Measurements from ENCODE around the gene ASXL3.
A peak's percentile ranks its signal among the peaks of the same experiment; 100 is the strongest.

Gene ASXL3

DNA sequence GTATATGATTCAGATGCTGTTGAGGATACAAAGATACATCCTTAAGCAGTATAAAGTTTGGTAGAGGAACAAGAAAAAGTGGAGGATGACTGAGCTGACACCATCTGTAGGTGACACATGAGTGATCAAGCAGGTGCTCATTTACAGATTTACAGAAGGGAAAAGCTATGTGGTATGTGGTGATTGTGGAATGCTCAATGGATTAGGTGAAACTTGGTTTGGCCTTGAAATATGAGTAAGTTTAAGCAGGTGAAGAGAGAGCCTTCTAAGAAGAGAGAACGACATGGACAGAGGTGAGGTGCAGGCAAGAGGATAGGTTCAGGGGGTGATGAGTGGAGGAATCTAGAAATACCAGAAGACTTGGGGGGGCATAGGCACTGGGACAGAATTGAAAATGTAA is 5.9 kb downstream of the ASXL3 start:
- Histone ChIP-seq H3K27ac (peak overlapping the region; percentile 46 to 64), H3K4me3 (no peak overlapping the region)
- TF ChIP-seq, protein P1, sequence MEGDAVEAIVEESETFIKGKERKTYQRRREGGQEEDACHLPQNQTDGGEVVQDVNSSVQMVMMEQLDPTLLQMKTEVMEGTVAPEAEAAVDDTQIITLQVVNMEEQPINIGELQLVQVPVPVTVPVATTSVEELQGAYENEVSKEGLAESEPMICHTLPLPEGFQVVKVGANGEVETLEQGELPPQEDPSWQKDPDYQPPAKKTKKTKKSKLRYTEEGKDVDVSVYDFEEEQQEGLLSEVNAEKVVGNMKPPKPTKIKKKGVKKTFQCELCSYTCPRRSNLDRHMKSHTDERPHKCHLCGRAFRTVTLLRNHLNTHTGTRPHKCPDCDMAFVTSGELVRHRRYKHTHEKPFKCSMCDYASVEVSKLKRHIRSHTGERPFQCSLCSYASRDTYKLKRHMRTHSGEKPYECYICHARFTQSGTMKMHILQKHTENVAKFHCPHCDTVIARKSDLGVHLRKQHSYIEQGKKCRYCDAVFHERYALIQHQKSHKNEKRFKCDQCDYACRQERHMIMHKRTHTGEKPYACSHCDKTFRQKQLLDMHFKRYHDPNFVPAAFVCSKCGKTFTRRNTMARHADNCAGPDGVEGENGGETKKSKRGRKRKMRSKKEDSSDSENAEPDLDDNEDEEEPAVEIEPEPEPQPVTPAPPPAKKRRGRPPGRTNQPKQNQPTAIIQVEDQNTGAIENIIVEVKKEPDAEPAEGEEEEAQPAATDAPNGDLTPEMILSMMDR (IDR thresholded peaks at IDR 0.05) = no peak
- no peak for DNase-seq (ENCODE audit: low spot score)

DNA sequence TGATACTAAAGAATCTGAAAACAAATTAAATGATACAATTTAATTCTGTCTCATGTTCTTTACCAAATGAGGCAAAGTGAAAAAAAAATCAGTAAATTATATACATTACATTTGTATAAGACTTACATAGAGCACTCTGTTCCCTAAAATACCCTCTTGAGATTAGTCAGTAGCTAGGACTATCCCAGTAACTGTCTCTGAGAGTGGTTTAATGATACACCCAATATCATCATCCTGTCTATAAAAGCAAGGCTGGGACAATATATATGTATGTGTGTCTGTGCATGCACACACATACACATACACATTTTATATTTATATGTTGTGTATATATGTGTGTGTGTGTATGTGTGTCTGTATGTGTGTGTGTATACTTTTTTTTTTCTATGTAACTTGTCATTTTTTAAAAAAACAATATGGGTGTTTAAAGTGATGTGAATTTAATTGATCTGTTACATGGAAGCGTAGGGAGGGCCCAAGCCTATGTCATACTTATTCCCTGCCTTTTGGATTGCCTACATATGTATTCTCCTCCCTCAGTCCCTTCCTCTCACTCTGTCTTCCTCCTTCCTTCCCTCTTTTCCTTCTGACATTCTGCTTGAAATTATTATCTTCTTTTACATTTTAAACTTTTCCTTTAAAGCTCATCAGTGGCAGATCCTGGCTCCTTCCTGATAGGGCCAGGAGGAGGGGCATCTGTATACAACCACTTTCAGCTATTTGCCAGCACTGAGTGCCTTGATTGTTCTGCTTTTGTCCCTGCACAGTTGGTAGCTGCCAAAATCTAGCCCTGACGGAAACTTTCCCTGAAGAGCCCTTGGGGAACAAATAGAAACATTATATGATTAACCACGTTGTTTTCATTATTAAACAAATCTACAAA is 6.8 kb downstream of the ASXL3 start:
- TF ChIP-seq, protein P1 (IDR thresholded peaks at IDR 0.05) = no peak
- Histone ChIP-seq H3K4me3 (peak overlapping the region; percentile 49), H3K27ac (peak overlapping the region; percentile 46 to 64)
- no peak for DNase-seq (ENCODE audit: low spot score)

DNA sequence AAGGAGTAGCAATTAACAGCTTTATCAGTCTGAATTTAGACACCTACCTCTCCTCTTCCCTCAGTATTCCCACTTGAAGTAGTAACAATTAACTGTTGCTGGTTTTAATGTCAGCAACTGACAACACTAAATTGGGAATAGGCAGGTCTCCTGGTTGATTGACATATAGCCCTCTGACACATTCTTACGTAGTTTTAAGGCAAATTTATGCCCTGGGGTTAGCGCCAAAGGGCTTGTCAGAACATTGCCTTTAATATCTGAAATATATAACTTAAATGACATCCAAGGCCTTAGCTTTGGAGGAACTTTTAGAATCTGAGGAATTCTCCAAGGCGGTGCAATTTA is 7.4 kb downstream of the ASXL3 start:
- Histone ChIP-seq H3K27ac (peak overlapping the region; percentile 46 to 64), H3K4me3 (peak overlapping the region; percentile 49)
- TF ChIP-seq, protein P1 (IDR thresholded peaks at IDR 0.05) = no peak
- DNase-seq (ENCODE audit: low spot score) = no peak

DNA sequence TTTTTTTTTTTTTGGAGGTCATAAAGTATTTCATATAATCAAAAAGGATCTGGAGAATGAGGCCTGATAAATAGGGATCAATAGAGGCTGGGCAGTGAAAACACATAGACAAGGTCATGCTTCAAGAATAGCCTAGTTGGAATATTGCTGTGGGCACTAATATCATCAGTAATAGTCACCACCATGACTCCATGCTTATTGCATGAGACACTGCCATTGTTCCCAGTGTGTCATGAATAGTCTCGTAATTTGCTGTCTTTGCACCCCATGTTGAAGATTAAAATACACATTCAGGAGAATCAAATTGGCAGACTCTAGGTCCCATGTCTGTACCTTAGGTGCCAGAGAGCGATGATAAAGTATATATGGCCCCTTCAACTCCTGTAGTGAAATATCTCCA is 10.3 kb downstream of the ASXL3 start:
- DNase-seq (ENCODE audit: low spot score) = no peak
- Histone ChIP-seq H3K4me3 (no peak overlapping the region), H3K27ac (no peak overlapping the region)
- TF ChIP-seq, protein P1 (IDR thresholded peaks at IDR 0.05) = no peak

DNA sequence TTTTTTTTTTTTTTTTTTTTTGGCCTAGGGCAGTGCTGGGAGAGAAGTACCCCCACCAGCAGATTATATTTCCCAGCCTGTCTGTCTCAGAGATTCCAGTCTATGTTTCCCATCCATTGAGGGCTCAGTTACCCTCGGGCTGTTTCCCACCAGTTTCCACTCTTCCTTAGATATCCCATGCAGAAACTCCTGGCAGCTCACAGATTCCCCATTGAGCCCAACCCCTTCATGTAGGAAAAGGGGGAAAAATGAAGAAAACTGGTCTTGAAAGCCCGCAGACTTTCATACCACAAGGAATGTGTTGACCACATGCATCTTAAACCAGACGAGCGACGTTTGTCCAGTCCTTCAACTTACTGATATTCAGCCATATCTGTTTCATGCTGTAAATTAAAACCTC is 15.2 kb downstream of the ASXL3 start:
- no peak for DNase-seq (ENCODE audit: low spot score)
- Histone ChIP-seq H3K4me3 (no peak overlapping the region), H3K27ac (no peak overlapping the region)
- TF ChIP-seq, protein P1 (IDR thresholded peaks at IDR 0.05) = no peak

DNA sequence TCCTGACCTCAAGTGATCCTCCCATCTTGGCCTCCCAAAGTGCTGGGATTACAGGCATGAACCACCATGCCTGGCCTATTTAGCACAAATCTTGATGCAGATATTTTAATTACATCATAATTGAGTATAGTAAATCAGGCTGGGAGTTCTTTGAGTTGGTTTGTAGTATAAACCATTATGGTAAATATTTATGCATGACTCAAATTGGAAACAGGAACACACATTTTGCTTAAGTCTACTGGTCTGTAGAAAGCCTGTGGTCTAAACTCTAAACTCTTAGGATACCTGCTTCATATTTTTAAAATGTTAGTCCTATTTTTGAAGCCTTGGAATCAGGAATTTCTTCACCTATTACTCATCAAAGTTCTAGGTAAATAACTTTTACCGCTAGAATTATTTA is 16.8 kb downstream of the ASXL3 start:
- DNase-seq (ENCODE audit: low spot score) = no peak
- TF ChIP-seq, protein P1 (IDR thresholded peaks at IDR 0.05) = no peak
- Histone ChIP-seq H3K27ac (no peak overlapping the region), H3K4me3 (no peak overlapping the region)
